Subcutaneous abdominal adipose tissue (tissue), 5 donors: ENCODE measurements around the gene CACNA1B.

ENCODE experiments used
- H3K27ac ChIP-seq: one replicate; pipeline ENCODE4 v1.7.0; 2013; ENCODE audit warnings: low read depth, mild to moderate bottlenecking, inconsistent platforms, low read length, moderate library complexity
- H3K27me3 ChIP-seq, 5 donors: one replicate each; pipeline ENCODE4 v1.7.0; 2013; ENCODE audit warnings: low read length in 5 of 5, inconsistent platforms in 1 of 5; ENCODE audit not compliant: control insufficient read depth in 5 of 5, insufficient read depth in 4 of 5
- H3K36me3 ChIP-seq, 5 donors: one replicate each; pipeline ENCODE4 v1.7.0; 2013; ENCODE audit warnings: low read length in 5 of 5; ENCODE audit not compliant: control insufficient read depth in 5 of 5, insufficient read depth in 5 of 5
- H3K4me1 ChIP-seq, 5 donors: one replicate each; pipeline ENCODE4 v1.7.0; 2013; ENCODE audit warnings: low read length in 5 of 5, mild to moderate bottlenecking in 3 of 5, moderate library complexity in 1 of 5; ENCODE audit not compliant: control insufficient read depth in 5 of 5, insufficient read depth in 5 of 5
- H3K4me3 ChIP-seq, 5 donors: one replicate each; pipeline ENCODE4 v1.7.0; 2013; ENCODE audit warnings: low read length in 5 of 5, low read depth in 1 of 5
- H3K9ac ChIP-seq, 5 donors: one replicate each; pipeline ENCODE4 v1.7.0; 2013; ENCODE audit warnings: low read length in 5 of 5, mild to moderate bottlenecking in 4 of 5, moderate library complexity in 3 of 5
- H3K9me3 ChIP-seq, 5 donors: one replicate each; pipeline ENCODE4 v1.7.0; 2013; ENCODE audit warnings: low read length in 5 of 5; ENCODE audit not compliant: control insufficient read depth in 5 of 5
- donor health status: healthy.
- donor health status: healthy.
- donor health status: healthy.
- donor health status: healthy.
- donor health status: healthy.

Gene CACNA1B

DNA sequence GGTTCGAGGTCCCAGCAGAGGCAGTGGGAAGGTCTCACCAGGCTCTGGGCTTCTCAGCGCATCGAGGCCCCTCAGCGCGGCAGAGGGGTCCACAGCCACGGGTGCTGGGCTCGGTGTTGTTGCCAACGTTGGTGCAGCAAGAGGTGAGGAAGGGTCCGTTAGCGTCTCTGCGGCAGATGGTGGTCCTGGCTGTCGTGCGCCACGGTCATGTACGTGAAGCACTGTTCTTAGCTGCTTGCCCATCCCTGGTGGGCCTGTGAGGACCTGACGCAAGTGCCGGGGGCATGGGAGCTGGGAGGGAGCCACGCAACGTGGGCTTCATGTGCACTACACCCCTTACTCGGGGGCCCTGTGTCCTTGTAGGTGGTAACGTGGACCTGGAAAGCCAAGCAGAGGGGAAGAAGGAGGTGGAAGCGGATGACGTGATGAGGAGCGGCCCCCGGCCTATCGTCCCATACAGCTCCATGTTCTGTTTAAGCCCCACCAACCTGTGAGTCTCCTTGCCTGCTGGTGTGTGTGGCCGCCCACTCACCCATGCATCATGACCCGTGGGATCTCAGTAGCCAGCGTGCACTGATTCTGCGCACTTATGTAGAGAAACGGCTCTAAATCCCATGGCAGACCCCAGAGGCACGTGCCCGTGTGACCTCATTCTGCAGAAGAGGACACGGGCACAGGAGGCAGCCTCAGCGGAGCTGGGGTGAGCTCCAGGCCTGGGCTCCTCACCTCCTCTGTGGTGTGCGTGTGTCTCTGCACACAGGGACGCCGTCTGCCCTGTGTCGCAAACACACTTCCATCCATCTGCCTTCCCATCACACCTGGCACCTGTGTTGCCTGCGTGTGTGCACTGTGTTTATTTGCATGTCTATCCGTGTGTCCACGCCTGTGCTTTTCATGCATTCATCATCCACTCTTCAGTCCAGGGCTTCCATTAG lies 166.1 kb downstream of the CACNA1B start:
- no peak overlapping the region for H3K27ac ChIP-seq
- no peak overlapping the region for H3K9ac ChIP-seq
- H3K4me3 ChIP-seq: no peak overlapping the region
- H3K36me3 ChIP-seq: no peaks in the 10 kb centered on the region
- no peaks in the 10 kb centered on the region for H3K9me3 ChIP-seq
- peaks cover 0 to 25% (median 15%) of the 10 kb centered on the region in 5 donors for H3K27me3 ChIP-seq
- no peaks in the 10 kb centered on the region for H3K4me1 ChIP-seq

DNA sequence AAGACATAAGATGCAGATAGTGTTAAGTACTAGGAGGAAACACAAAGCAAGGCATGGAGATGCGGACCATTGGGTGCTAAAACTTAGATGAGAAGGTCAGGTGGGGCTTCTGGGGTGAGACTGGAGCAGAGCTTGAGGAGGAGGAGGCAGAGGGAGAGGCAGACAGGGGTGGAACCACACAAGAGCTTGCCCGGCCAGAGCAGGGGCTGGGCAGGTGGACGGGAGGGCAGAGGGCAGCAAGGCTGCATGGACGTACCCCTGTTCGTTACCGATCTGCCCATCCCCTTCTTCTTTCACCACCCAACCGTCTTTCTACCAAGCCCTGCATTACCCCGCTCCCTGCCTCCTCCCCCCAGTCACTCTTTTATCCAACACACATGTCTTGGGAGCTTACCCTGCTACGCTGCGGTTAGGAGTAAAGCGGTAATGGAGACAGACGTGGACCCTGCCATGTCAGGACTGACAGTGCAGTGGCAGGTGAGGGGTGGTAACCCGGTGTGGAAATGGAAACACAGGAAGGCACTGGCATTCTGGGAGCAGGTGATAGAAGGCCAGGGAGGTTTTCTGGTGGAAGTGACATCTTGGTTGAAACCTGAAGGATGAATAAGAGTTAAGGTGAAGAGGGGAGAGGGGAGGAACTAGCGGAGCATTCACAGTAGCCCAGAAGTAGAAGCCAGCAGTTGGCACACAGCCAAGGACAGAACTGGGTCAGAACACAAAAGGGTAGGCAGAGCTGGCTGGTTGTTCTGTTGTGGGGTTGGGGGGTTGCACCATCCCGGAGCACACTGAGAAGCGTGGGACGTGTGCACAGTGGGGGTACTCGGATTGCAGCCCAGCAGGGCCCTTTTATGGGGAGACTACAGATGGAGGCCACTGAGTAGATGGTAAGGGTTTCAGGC lies 167.2 kb downstream of the CACNA1B start:
- Histone ChIP-seq H3K9ac (no peak overlapping the region), H3K27ac (no peak overlapping the region), H3K4me3 (no peak overlapping the region), H3K27me3 (peaks cover 4 to 25% (median 15%) of the 10 kb centered on the region in 5 donors), H3K4me1 (no peaks in the 10 kb centered on the region), H3K9me3 (no peaks in the 10 kb centered on the region), H3K36me3 (no peaks in the 10 kb centered on the region)

DNA sequence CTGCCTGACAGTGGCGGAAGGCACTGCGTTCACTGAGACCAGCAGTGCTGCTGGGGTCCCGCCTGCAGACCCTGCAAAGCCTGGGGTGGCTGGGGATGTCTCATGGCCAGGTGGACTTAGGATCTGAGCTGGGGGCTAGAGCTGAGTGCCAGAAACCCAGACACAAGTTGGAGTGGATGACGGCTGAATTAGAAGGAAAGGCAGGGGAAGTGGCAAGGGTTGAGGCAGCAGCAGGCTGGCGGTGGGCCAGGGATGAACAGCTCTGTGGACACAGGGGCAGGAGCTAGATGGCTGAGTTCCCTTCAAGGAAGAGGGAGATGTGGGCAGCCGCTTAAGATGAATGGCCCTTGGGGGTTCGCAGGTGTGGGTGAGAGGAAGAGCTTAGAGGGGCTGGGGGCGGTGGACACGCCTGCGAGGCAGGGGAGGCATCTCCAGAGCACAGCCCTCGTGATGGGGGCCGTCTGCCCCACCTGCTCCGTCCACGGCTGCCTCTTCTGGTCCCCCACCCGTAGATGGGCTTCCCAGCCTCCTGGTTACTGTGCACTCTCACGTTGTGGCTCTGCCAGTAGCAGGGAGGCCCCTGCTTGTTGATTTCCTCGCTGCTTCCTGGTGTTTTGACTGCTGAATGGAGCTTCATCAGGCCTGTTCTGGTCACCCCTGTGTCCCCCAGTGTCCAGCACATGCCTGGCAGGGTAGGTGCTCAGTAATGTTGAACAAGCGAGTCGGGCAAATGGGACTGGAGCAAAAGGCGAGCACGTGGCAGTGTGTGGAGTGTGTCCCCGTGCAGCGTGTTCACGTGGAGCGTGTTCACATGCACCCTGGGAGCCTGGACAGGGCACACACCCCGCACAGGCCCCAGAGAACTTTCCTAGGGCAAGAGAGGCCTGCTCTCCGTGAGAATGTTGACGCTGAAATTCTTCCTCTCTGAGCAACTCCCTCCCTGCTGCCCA lies 168.2 kb downstream of the CACNA1B start:
- no peaks in the 10 kb centered on the region for H3K36me3 ChIP-seq
- no peak overlapping the region for H3K27ac ChIP-seq
- H3K9me3 ChIP-seq: no peaks in the 10 kb centered on the region
- H3K4me1 ChIP-seq: no peaks in the 10 kb centered on the region
- no peak overlapping the region for H3K4me3 ChIP-seq
- no peak overlapping the region for H3K9ac ChIP-seq
- peaks cover 4 to 28% (median 22%) of the 10 kb centered on the region in 5 donors for H3K27me3 ChIP-seq

DNA sequence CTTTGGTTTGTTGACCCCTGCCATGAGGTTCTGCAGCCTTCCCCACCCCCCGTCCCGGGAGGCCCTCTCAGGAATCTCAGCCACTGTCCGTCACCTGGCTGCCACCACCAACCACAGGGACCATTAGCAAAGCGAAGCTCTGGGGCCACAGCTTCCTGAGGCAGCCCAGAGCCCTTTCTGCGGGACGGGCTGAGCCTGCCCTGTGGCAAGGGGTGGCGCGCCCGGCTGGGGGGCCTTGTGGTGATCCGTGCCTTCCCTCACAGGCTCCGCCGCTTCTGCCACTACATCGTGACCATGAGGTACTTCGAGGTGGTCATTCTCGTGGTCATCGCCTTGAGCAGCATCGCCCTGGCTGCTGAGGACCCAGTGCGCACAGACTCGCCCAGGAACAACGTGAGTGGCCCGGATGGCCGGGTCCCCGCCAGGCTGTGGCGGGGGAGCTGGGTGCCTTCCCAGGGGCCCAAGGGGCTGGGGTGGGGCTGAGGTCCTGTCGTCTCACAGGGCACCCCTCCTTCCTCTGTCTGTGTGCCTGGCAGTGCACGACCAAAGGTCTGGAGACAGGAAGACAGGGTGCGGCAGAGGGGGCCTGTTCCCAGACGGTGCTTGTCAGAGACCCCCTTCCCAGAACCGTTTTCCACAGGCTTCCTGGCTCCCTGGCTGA lies 169.2 kb downstream of the CACNA1B start:
- no peaks in the 10 kb centered on the region for H3K36me3 ChIP-seq
- H3K4me1 ChIP-seq: no peaks in the 10 kb centered on the region
- no peaks in the 10 kb centered on the region for H3K9me3 ChIP-seq
- H3K4me3 ChIP-seq: no peak overlapping the region
- no peak overlapping the region for H3K9ac ChIP-seq
- H3K27ac ChIP-seq: no peak overlapping the region
- peaks cover 4 to 31% (median 23%) of the 10 kb centered on the region in 5 donors for H3K27me3 ChIP-seq

DNA sequence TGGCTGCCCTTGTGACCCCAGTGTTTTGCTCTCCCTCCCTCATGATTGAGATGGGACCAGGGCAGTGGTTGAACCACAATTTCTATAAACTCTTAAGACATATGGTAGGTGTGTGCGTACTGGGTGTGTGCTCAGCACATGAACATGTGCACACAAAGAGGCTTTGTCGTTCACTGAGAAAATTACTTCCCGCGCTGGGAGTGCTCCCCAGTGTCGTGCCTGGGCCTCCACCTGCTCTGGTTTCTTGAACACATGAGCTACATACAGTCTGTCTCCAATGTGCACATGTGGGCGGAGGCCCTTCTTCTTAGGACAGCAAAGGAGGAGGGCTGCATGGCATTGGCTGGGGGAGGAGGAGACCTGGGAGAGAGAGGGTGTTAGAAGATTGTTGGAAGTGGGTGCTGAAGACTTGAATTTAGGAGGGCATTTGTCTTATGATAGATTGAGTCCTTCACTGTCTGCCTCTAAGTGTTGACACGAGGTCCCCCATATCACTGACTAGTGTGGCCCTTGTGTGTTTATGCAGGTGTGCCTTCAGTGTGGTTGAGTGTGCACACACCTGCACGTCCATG lies 170.0 kb downstream of the CACNA1B start:
- Histone ChIP-seq H3K9me3 (no peaks in the 10 kb centered on the region), H3K27me3 (peaks cover 6 to 31% (median 27%) of the 10 kb centered on the region in 5 donors), H3K4me1 (no peaks in the 10 kb centered on the region), H3K4me3 (no peak overlapping the region), H3K27ac (no peak overlapping the region), H3K9ac (no peak overlapping the region), H3K36me3 (no peaks in the 10 kb centered on the region)

DNA sequence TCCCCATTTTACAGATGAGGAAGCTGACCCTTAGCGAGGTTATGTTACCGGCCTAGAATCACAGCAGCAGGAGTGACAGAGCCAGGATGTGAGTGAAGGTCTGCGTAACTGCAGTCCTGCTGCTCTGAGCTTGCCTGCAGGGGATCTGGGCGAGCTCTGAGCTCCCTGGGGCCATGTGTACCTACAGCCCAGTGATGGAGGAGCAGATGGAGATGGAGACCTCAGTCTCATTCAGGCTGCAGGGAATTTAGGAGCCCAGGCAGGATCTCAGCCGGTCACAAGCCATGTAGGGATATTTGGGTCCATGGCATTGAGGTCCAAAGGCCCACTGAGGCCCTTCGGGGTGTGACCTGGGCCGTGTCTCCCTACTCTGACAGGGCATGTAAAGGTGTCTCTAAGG lies 170.6 kb downstream of the CACNA1B start:
- H3K9ac ChIP-seq: no peak overlapping the region
- peaks cover 6 to 35% (median 31%) of the 10 kb centered on the region in 5 donors for H3K27me3 ChIP-seq
- no peaks in the 10 kb centered on the region for H3K9me3 ChIP-seq
- no peaks in the 10 kb centered on the region for H3K36me3 ChIP-seq
- H3K27ac ChIP-seq: no peak overlapping the region
- no peak overlapping the region for H3K4me3 ChIP-seq
- no peaks in the 10 kb centered on the region for H3K4me1 ChIP-seq

DNA sequence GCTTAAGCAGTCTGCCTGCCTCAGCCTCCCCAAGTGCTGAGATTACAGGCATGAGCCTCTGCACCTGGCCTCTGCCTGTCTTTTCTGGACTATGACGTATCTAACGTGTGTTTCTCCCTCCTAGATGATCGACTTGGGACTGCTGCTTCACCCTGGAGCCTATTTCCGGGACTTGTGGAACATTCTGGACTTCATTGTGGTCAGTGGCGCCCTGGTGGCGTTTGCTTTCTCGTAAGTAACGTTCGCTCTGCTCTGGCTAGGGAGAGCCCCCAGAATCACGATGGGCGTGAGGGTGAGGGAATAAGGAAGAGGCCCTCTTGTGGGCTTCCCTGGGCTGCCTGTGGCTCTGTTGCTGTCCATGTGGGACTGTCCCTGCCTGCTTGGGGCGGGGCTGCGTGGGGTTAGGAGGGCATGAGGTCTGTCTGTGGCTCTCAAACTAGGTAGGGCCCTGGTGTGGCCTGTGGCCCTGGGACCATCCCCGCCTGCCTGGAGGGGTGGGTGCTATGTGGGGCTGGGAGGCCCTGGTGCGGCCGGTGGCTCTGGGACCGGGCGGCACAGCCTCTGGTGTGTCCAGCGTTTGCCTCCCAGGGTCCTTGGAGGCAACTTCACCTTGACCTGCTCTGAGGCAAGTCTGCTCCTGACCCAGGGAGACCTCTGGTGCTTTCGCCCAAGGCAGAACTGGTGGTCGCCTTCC lies 171.7 kb downstream of the CACNA1B start:
- Histone ChIP-seq H3K27me3 (peaks cover 6 to 34% (median 27%) of the 10 kb centered on the region in 5 donors), H3K4me1 (no peaks in the 10 kb centered on the region), H3K4me3 (no peak overlapping the region), H3K36me3 (no peaks in the 10 kb centered on the region), H3K27ac (no peak overlapping the region), H3K9ac (no peak overlapping the region), H3K9me3 (no peaks in the 10 kb centered on the region)

DNA sequence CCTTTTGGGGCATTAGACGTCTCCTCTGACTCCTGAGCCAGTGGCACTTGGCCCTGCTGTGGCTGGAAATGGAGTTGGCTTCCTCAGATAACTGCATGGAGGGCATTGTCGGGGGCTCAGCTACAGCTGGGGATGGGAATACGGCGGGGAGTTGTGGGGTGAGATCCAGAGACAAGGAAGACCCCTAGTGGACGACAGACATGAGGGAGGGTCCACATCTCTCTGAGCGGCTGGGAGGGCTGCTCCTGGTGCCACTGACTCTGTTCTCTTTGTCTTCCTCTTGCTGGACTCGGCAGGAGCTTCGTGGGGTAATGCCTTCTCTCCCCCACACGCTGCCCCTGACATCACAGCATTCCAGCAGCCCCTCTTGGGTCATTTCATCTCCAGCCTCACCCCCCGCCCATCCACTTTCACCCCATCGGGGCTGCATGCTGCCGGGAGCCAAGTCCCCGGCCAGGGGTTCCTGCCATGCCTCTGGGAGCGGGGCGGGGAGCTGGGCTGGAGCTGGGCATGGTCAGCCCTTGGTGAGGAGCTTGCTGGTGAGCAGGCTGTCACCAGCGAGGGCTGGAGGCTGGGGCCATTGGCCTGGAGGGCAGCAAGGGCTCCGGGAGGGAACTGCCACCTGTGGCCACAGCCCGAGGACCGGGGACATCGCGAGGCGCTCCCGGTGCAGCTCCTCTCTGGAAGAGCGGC lies 172.3 kb downstream of the CACNA1B start:
- H3K36me3 ChIP-seq: no peaks in the 10 kb centered on the region
- no peak overlapping the region for H3K4me3 ChIP-seq
- H3K9ac ChIP-seq: no peak overlapping the region
- peaks cover 6 to 29% (median 26%) of the 10 kb centered on the region in 5 donors for H3K27me3 ChIP-seq
- no peaks in the 10 kb centered on the region for H3K9me3 ChIP-seq
- no peak overlapping the region for H3K27ac ChIP-seq
- no peaks in the 10 kb centered on the region for H3K4me1 ChIP-seq
